Calu3 (cell line): ENCODE measurements around the gene ST6GALNAC3. TPM values are rescaled to one million over a fixed set of nuclear protein-coding genes. Genes with fewer than 3 reads are reported as not detected.

ENCODE experiments used
- BruUV-seq: library from RNA; stranded (reverse); fragments of 400-500 nt; replicated peaks from 2 replicates; lab custom pipeline; 2021; lab: Mats Ljungman, UMichigan
- CTCF ChIA-PET: fragments of 300-600 bp; sonication (Branson Sonifier 250); formaldehyde crosslinking; loops from one replicate; lab custom pipeline; 2022; ENCODE audit warnings: antibody characterized with exemption; lab: Charles Lee
- DNase-seq: peaks from one replicate; pipeline ENCODE4 v3.0.0; 2022
- H3K27ac Mint-ChIP-seq: one replicate; pipeline ENCODE4 v1.8.0; 2022; ENCODE audit warnings: mixed read lengths; ENCODE audit not compliant: unreplicated experiment
- H3K27me3 Mint-ChIP-seq: one replicate; pipeline ENCODE4 v1.8.0; 2022; ENCODE audit warnings: mixed read lengths; ENCODE audit not compliant: unreplicated experiment
- H3K36me3 Mint-ChIP-seq: one replicate; pipeline ENCODE4 v1.8.0; 2022; ENCODE audit warnings: mild to moderate bottlenecking, moderate library complexity, mixed read lengths; ENCODE audit not compliant: insufficient read depth, unreplicated experiment
- H3K4me1 Mint-ChIP-seq: one replicate; pipeline ENCODE4 v1.8.0; 2022; ENCODE audit warnings: mild to moderate bottlenecking, low read depth, mixed read lengths; ENCODE audit not compliant: unreplicated experiment
- H3K4me3 Mint-ChIP-seq: one replicate; pipeline ENCODE4 v1.8.0; 2022; ENCODE audit warnings: mild to moderate bottlenecking, low read depth, moderate library complexity, mixed read lengths; ENCODE audit not compliant: unreplicated experiment
- H3K9me3 Mint-ChIP-seq: one replicate; pipeline ENCODE4 v1.8.0; 2022; ENCODE audit warnings: low read depth, mixed read lengths; ENCODE audit not compliant: unreplicated experiment
- intact Hi-C: fragments of 100-400 bp; cut with micrococcal nuclease; formaldehyde crosslinking; loops from one replicate; pipeline ENCODE4 v1.10.0; 2022; ENCODE audit not compliant: unreplicated experiment
- total RNA-seq: library from RNA; stranded (reverse); gene quantifications from 2 replicates; pipeline ENCODE4 v1.2.3, GENCODE V29; 2022
- TF ChIP-seq, protein P1 (sequence below): fragments of 200-600 bp; IDR thresholded peaks from one replicate; pipeline ENCODE4 v1.8.0; 2022; ENCODE audit warnings: antibody characterized with exemption; ENCODE audit not compliant: unreplicated experiment

The ST6GALNAC3 gene
- total RNA-seq, 1 experiment from 2014 or later, result 0.87 TPM

DNA sequence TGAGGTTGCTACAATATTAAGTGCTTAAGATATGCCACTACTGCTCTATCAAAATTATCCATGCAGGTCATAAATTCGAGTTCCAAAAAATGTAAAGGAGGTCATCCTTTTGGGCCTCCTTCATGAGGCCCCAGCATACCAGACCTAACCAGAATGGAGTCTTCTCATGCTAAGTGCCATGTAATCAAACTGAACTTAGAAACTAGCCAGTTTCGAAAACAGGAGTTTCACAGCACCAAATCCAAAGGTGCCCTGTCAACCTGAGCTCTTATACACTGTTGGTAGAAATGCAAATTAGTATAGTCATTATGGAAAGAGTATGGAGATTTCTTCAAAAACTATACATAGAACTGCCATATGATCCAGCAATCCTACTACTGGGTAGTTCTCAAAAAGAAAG lies 320.5 kb downstream of the ST6GALNAC3 start:
- no peak for DNase-seq
- H3K9me3 Mint-ChIP-seq, result no peaks in the 10 kb centered on the region
- no peaks in the 10 kb centered on the region for H3K4me1 Mint-ChIP-seq
- no peak overlapping the region for H3K4me3 Mint-ChIP-seq
- CTCF ChIA-PET, result no interaction called here
- BruUV-seq, result no TSS peak
- TF ChIP-seq, protein P1, sequence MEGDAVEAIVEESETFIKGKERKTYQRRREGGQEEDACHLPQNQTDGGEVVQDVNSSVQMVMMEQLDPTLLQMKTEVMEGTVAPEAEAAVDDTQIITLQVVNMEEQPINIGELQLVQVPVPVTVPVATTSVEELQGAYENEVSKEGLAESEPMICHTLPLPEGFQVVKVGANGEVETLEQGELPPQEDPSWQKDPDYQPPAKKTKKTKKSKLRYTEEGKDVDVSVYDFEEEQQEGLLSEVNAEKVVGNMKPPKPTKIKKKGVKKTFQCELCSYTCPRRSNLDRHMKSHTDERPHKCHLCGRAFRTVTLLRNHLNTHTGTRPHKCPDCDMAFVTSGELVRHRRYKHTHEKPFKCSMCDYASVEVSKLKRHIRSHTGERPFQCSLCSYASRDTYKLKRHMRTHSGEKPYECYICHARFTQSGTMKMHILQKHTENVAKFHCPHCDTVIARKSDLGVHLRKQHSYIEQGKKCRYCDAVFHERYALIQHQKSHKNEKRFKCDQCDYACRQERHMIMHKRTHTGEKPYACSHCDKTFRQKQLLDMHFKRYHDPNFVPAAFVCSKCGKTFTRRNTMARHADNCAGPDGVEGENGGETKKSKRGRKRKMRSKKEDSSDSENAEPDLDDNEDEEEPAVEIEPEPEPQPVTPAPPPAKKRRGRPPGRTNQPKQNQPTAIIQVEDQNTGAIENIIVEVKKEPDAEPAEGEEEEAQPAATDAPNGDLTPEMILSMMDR, result no peak
- H3K36me3 Mint-ChIP-seq, result no peaks in the 10 kb centered on the region
- no peaks in the 10 kb centered on the region for H3K27me3 Mint-ChIP-seq
- intact Hi-C loops, result no loop called here
- no peak overlapping the region for H3K27ac Mint-ChIP-seq

DNA sequence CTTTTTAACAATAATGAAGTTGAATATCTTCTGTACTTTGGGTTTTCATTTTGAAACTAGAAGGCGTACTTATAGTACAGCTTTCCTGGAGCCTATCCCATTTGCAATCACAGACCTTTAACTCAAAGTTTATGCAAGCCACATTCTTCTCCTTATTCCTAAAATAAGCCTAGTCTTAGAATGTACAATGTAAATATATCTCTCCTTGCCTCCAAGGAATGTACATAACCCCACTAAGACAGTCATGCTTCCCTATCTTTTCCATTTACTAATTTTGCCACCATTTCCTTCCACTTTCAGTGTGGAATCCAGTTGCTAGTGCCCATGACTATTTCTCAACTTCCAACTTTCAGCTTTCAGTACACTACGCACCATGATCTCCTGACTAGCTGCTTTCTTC lies 327.6 kb downstream of the ST6GALNAC3 start:
- Mint-ChIP-seq H3K4me3 (no peak overlapping the region), H3K27me3 (no peaks in the 10 kb centered on the region), H3K36me3 (no peaks in the 10 kb centered on the region), H3K9me3 (no peaks in the 10 kb centered on the region), H3K27ac (no peak overlapping the region), H3K4me1 (no peaks in the 10 kb centered on the region)
- TF ChIP-seq, protein P1, result no peak
- intact Hi-C loops, result no loop called here
- no TSS peak for BruUV-seq
- DNase-seq, result no peak
- CTCF ChIA-PET, result no interaction called here

DNA sequence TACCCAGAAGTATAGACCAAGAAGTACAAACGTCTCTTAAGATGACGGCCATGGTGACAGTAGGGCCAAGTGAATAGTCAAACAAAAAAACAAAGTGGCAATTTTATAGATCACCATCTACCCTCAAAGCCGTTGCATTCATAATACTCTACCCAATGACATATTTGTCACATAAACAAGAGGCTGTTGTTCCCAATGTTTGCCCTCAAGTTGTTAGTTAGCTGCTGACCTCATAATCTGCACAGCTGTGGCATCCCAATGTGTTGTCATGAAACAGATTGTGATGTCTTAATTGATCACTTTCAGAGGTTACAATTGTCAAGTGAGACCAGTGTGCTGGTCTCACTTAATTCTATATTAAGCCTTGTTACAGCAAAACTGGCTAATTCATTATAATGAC lies 333.8 kb downstream of the ST6GALNAC3 start:
- H3K4me3 Mint-ChIP-seq, result no peak overlapping the region
- no peak overlapping the region for H3K27ac Mint-ChIP-seq
- intact Hi-C loops, result no loop called here
- no TSS peak for BruUV-seq
- no peaks in the 10 kb centered on the region for H3K36me3 Mint-ChIP-seq
- no peaks in the 10 kb centered on the region for H3K4me1 Mint-ChIP-seq
- no peak for DNase-seq
- CTCF ChIA-PET, result no interaction called here
- H3K27me3 Mint-ChIP-seq, result no peaks in the 10 kb centered on the region
- peaks cover 6% of the 10 kb centered on the region for H3K9me3 Mint-ChIP-seq
- TF ChIP-seq, protein P1, result no peak

- intact Hi-C loops, result no loop called here
- peaks cover 6% of the 10 kb centered on the region for H3K9me3 Mint-ChIP-seq
- H3K4me3 Mint-ChIP-seq, result no peak overlapping the region
- TF ChIP-seq, protein P1, result no peak
- no peaks in the 10 kb centered on the region for H3K4me1 Mint-ChIP-seq
- H3K27ac Mint-ChIP-seq, result no peak overlapping the region
- BruUV-seq, result no TSS peak
- DNase-seq, result no peak
- CTCF ChIA-PET, result no interaction called here
- no peaks in the 10 kb centered on the region for H3K27me3 Mint-ChIP-seq
- H3K36me3 Mint-ChIP-seq, result no peaks in the 10 kb centered on the region
Measured at GRCh38 chr1:76410499-76410898, 336.0 kb downstream of the ST6GALNAC3 start.
